ENCODE data around the gene PROM2. TPM values are rescaled to one million over a fixed set of nuclear protein-coding genes. Genes with fewer than 3 reads are reported as not detected.

The PROM2 gene
- total RNA-seq, 2 experiments from 2014 or later, result 0.60 to 0.73 TPM

- H3K27me3 Mint-ChIP-seq, result peaks cover 25% of the 10 kb centered on the region
- TF ChIP-seq CTCF (IDR thresholded peaks at IDR 0.05), result no peak
- peaks cover 13% of the 10 kb centered on the region for H3K9me3 Mint-ChIP-seq
- no peak overlapping the region for H3K27ac Mint-ChIP-seq
- Histone ChIP-seq H3K36me3 (ENCODE audit: insufficient read depth, low read length) (no peaks in the 10 kb centered on the region), H3K9me3 (ENCODE audit: control insufficient read depth in 1 of 2, insufficient read depth in 1 of 2, low read length in 2 of 2) (peaks cover 4 to 34% of the 10 kb centered on the region in 2 experiments), H3K4me3 (ENCODE audit: low read length) (no peak overlapping the region), H3K27me3 (ENCODE audit: control insufficient read depth in 1 of 2, insufficient read depth in 2 of 2, low read length in 2 of 2) (peaks cover 0 to 4% of the 10 kb centered on the region in 2 experiments), H3K4me1 (ENCODE audit: insufficient read depth, low read length) (no peaks in the 10 kb centered on the region), H3K27ac (ENCODE audit: low read depth in 1 of 2, low read length in 2 of 2) (no peak overlapping the region)
- DNase-seq (no peak), ATAC-seq (ENCODE audit: poor library complexity) (no peak)
- H3K4me3 Mint-ChIP-seq, result no peak overlapping the region
- peaks cover 6% of the 10 kb centered on the region for H3K36me3 Mint-ChIP-seq (ENCODE audit: low read depth)
- POLR2A ChIA-PET, result no interaction called here
- intact Hi-C loops (cut with DNase I, micrococcal nuclease), result no loop called here
- no peaks in the 10 kb centered on the region for H3K4me1 Mint-ChIP-seq (ENCODE audit: low read depth)
- CTCF ChIA-PET, result interaction anchor here (0.6 kb wide), 1 partner anchor 81 kb away, joined by 3 read pairs; no protein-coding TSS in a partner anchor
These were observed 11.2 kb upstream of the PROM2 start for GRCh38 chr2:95262896-95263542.

GRCh38 chr2:95264624-95265023 lies 9.6 kb upstream of the PROM2 start:
- Mint-ChIP-seq H3K9me3 (peaks cover 3% of the 10 kb centered on the region), H3K4me3 (no peak overlapping the region), H3K4me1 (ENCODE audit: low read depth) (no peaks in the 10 kb centered on the region), H3K36me3 (ENCODE audit: low read depth) (peaks cover 6% of the 10 kb centered on the region), H3K27ac (no peak overlapping the region), H3K27me3 (peaks cover 21% of the 10 kb centered on the region)
- no peak overlapping the region for H3K4me3 ChIP-seq (ENCODE audit: low read length)
- intact Hi-C loops (cut with DNase I, micrococcal nuclease), result no loop called here
- POLR2A ChIA-PET, result no interaction called here
- no peaks in the 10 kb centered on the region for H3K27me3 ChIP-seq (ENCODE audit: control insufficient read depth in 1 of 2, insufficient read depth in 2 of 2, low read length in 2 of 2)
- H3K36me3 ChIP-seq (ENCODE audit: insufficient read depth, low read length), result no peaks in the 10 kb centered on the region
- no peak for DNase-seq
- no peak overlapping the region for H3K27ac ChIP-seq (ENCODE audit: low read depth in 1 of 2, low read length in 2 of 2)
- ATAC-seq (ENCODE audit: poor library complexity), result no peak
- CTCF ChIA-PET, result no interaction called here
- no peak for TF ChIP-seq CTCF (IDR thresholded peaks at IDR 0.05)
- H3K9me3 ChIP-seq (ENCODE audit: control insufficient read depth in 1 of 2, insufficient read depth in 1 of 2, low read length in 2 of 2), result peaks cover 0 to 27% of the 10 kb centered on the region in 2 experiments
- no peaks in the 10 kb centered on the region for H3K4me1 ChIP-seq (ENCODE audit: insufficient read depth, low read length)

GRCh38 chr2:95265182-95265581 lies 9.1 kb upstream of the PROM2 start:
- Mint-ChIP-seq H3K27me3 (peaks cover 18% of the 10 kb centered on the region), H3K36me3 (ENCODE audit: low read depth) (peaks cover 3% of the 10 kb centered on the region), H3K4me1 (ENCODE audit: low read depth) (no peaks in the 10 kb centered on the region), H3K9me3 (peaks cover 2% of the 10 kb centered on the region), H3K4me3 (no peak overlapping the region), H3K27ac (no peak overlapping the region)
- ATAC-seq (ENCODE audit: poor library complexity), result no peak
- Histone ChIP-seq H3K36me3 (ENCODE audit: insufficient read depth, low read length) (no peaks in the 10 kb centered on the region), H3K9me3 (ENCODE audit: control insufficient read depth in 1 of 2, insufficient read depth in 1 of 2, low read length in 2 of 2) (peaks cover 0 to 22% of the 10 kb centered on the region in 2 experiments), H3K4me1 (ENCODE audit: insufficient read depth, low read length) (no peaks in the 10 kb centered on the region), H3K27me3 (ENCODE audit: control insufficient read depth in 1 of 2, insufficient read depth in 2 of 2, low read length in 2 of 2) (no peaks in the 10 kb centered on the region), H3K27ac (ENCODE audit: low read depth in 1 of 2, low read length in 2 of 2) (no peak overlapping the region), H3K4me3 (ENCODE audit: low read length) (no peak overlapping the region)
- TF ChIP-seq CTCF (IDR thresholded peaks at IDR 0.05), result no peak
- ChIA-PET CTCF (no interaction called here), POLR2A (no interaction called here)
- intact Hi-C loops (cut with DNase I, micrococcal nuclease), result no loop called here
- DNase-seq, result peak in 1 of 14 experiments; percentile 2
